ENCODE data around the gene DSPP. TPM values are rescaled to one million over a fixed set of nuclear protein-coding genes. Genes with fewer than 3 reads are reported as not detected.

The DSPP gene
- total RNA-seq, 2 experiments from 2014 or later: not detected

DNA sequence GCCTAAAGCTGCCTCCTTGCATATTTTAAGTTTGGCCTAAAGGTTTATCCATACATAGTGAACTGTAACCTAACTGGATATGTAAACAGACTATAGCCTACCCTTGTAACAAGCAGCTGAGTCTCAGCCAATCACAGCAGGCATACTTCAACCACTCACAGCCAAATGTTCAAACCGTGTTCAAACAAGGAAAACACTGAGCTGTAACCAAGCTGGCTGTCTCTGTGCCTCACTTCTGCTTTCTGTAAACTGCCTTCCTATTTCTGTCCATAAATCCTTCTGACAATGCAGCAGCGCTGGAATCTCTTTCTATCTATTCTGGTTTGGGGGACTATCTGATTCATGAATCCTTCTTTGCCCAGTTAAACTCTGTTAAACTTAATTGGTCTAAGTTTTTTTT lies 16.4 kb downstream of the DSPP start:
- no peaks in the 10 kb centered on the region for H3K36me3 ChIP-seq (ENCODE audit: insufficient read depth, low read length)
- H3K4me3 Mint-ChIP-seq: no peak overlapping the region
- no peak for DNase-seq
- H3K4me3 ChIP-seq (ENCODE audit: low read length): no peak overlapping the region
- no peaks in the 10 kb centered on the region for H3K9me3 Mint-ChIP-seq
- no peak for ATAC-seq (ENCODE audit: poor library complexity)
- POLR2A ChIA-PET: no interaction called here
- no peaks in the 10 kb centered on the region for H3K4me1 Mint-ChIP-seq (ENCODE audit: low read depth)
- H3K36me3 Mint-ChIP-seq (ENCODE audit: low read depth): no peaks in the 10 kb centered on the region
- H3K27me3 Mint-ChIP-seq: peaks cover 9% of the 10 kb centered on the region
- CTCF ChIA-PET: no interaction called here
- intact Hi-C loops (cut with DNase I, micrococcal nuclease): no loop called here
- no peak overlapping the region for H3K27ac Mint-ChIP-seq
- H3K4me1 ChIP-seq (ENCODE audit: insufficient read depth, low read length): no peaks in the 10 kb centered on the region
- no peaks in the 10 kb centered on the region for H3K27me3 ChIP-seq (ENCODE audit: control insufficient read depth in 1 of 2, insufficient read depth in 2 of 2, low read length in 2 of 2)
- TF ChIP-seq, protein P1, sequence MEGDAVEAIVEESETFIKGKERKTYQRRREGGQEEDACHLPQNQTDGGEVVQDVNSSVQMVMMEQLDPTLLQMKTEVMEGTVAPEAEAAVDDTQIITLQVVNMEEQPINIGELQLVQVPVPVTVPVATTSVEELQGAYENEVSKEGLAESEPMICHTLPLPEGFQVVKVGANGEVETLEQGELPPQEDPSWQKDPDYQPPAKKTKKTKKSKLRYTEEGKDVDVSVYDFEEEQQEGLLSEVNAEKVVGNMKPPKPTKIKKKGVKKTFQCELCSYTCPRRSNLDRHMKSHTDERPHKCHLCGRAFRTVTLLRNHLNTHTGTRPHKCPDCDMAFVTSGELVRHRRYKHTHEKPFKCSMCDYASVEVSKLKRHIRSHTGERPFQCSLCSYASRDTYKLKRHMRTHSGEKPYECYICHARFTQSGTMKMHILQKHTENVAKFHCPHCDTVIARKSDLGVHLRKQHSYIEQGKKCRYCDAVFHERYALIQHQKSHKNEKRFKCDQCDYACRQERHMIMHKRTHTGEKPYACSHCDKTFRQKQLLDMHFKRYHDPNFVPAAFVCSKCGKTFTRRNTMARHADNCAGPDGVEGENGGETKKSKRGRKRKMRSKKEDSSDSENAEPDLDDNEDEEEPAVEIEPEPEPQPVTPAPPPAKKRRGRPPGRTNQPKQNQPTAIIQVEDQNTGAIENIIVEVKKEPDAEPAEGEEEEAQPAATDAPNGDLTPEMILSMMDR (IDR thresholded peaks at IDR 0.05): no peak
- H3K9me3 ChIP-seq (ENCODE audit: control insufficient read depth in 1 of 2, insufficient read depth in 1 of 2, low read length in 2 of 2): no peaks in the 10 kb centered on the region
- no peak overlapping the region for H3K27ac ChIP-seq (ENCODE audit: low read depth in 1 of 2, low read length in 2 of 2)

DNA sequence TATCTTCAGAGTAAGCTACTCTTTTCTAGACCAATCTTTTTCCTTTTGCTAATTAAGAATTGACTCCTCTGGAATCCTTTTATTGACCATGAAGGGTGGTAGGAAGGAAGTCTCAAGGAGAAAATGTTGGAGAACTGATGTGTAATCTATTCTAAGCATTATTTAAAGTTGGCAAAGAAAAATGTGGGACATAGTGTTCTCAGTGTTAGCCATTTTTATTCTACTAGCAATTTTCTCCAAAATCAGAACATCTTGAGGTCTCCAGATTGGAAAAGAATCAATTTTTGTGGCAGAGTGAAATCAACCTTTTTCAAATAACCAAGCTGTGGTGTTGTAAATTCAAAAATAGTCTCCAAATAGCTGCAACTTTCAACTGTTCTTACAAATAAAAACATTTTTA lies 23.3 kb downstream of the DSPP start:
- H3K27me3 Mint-ChIP-seq: peaks cover 17% of the 10 kb centered on the region
- Histone ChIP-seq H3K36me3 (ENCODE audit: insufficient read depth, low read length) (no peaks in the 10 kb centered on the region), H3K27me3 (ENCODE audit: control insufficient read depth in 1 of 2, insufficient read depth in 2 of 2, low read length in 2 of 2) (peaks cover 0 to 4% of the 10 kb centered on the region in 2 experiments), H3K9me3 (ENCODE audit: control insufficient read depth in 1 of 2, insufficient read depth in 1 of 2, low read length in 2 of 2) (peaks cover 0 to 9% of the 10 kb centered on the region in 2 experiments), H3K27ac (ENCODE audit: low read depth in 1 of 2, low read length in 2 of 2) (no peak overlapping the region), H3K4me3 (ENCODE audit: low read length) (no peak overlapping the region), H3K4me1 (ENCODE audit: insufficient read depth, low read length) (no peaks in the 10 kb centered on the region)
- no peak overlapping the region for H3K4me3 Mint-ChIP-seq
- no peaks in the 10 kb centered on the region for H3K4me1 Mint-ChIP-seq (ENCODE audit: low read depth)
- DNase-seq (no peak), ATAC-seq (ENCODE audit: poor library complexity) (no peak)
- H3K36me3 Mint-ChIP-seq (ENCODE audit: low read depth): no peaks in the 10 kb centered on the region
- POLR2A ChIA-PET: no interaction called here
- no peaks in the 10 kb centered on the region for H3K9me3 Mint-ChIP-seq
- CTCF ChIA-PET: no interaction called here
- TF ChIP-seq, protein P1 (IDR thresholded peaks at IDR 0.05): no peak
- no peak overlapping the region for H3K27ac Mint-ChIP-seq
- intact Hi-C loops (cut with DNase I, micrococcal nuclease): no loop called here

DNA sequence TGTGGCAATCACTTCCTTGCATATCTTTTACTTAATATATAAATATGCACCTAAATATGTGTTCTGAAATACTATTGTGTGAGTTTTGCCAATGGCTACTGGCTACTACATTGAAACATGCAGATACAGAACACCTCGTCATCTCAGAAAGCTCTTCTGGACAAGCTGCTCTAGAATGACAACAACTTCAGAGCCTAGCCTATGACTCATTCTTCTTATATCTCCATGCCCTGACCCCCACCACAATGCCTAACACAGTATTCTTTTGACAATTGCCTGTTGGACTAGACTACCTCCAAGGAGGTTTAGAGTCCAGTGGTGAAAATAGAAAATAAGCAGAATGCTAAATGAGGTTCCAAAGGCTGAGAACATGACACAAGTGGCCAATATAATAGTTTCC lies 24.1 kb downstream of the DSPP start:
- ATAC-seq (ENCODE audit: poor library complexity) (no peak), DNase-seq (no peak)
- TF ChIP-seq, protein P1 (IDR thresholded peaks at IDR 0.05): no peak
- Histone ChIP-seq H3K4me3 (ENCODE audit: low read length) (no peak overlapping the region), H3K27me3 (ENCODE audit: control insufficient read depth in 1 of 2, insufficient read depth in 2 of 2, low read length in 2 of 2) (peaks cover 0 to 4% of the 10 kb centered on the region in 2 experiments), H3K27ac (ENCODE audit: low read depth in 1 of 2, low read length in 2 of 2) (no peak overlapping the region), H3K36me3 (ENCODE audit: insufficient read depth, low read length) (no peaks in the 10 kb centered on the region), H3K4me1 (ENCODE audit: insufficient read depth, low read length) (no peaks in the 10 kb centered on the region), H3K9me3 (ENCODE audit: control insufficient read depth in 1 of 2, insufficient read depth in 1 of 2, low read length in 2 of 2) (peaks cover 0 to 12% of the 10 kb centered on the region in 2 experiments)
- no peaks in the 10 kb centered on the region for H3K36me3 Mint-ChIP-seq (ENCODE audit: low read depth)
- peaks cover 17% of the 10 kb centered on the region for H3K27me3 Mint-ChIP-seq
- no peaks in the 10 kb centered on the region for H3K4me1 Mint-ChIP-seq (ENCODE audit: low read depth)
- H3K4me3 Mint-ChIP-seq: no peak overlapping the region
- ChIA-PET CTCF (no interaction called here), POLR2A (no interaction called here)
- intact Hi-C loops (cut with DNase I, micrococcal nuclease): no loop called here
- H3K27ac Mint-ChIP-seq: no peak overlapping the region
- no peaks in the 10 kb centered on the region for H3K9me3 Mint-ChIP-seq

Data from CD4-positive, alpha-beta T cell (primary cell).